HG02610 (cell line): ENCODE data around the gene SOX6.
"Not testable (repeated sequence)": the region's sequence is repeated elsewhere in the genome, so short reads cannot be mapped to it uniquely, and the experiment has no call there.

Experiments
- ATAC-seq: cut with Tn5 transposase; IDR thresholded peaks from one replicate; pipeline ENCODE4 v1.9.1; 2021; ENCODE audit warnings: mild to moderate bottlenecking, moderate library complexity; ENCODE audit not compliant: unreplicated experiment

Gene SOX6

GRCh38 chr11:16058671-16059070 lies 297.7 kb downstream of the SOX6 start:
- no peak for ATAC-seq

DNA sequence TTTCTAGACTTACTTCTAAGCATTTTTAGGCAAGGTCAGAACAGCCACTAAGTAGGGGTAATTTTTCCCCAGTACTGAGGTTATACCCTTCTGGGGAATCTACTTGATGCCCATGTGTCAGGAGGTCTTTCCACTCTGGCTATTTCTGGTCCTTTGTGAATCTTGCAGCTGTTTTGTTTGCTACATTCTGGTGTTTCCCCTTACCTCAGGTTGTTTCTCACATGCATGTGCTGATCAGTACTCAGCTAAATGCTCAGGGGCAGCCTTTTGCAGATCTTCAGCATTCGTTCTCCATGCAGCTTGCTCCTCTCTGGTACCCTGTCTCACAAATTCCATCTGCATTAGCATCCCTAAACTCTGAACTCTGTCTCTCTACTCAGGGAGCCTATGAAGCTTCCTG lies 303.6 kb downstream of the SOX6 start:
- no peak for ATAC-seq

DNA sequence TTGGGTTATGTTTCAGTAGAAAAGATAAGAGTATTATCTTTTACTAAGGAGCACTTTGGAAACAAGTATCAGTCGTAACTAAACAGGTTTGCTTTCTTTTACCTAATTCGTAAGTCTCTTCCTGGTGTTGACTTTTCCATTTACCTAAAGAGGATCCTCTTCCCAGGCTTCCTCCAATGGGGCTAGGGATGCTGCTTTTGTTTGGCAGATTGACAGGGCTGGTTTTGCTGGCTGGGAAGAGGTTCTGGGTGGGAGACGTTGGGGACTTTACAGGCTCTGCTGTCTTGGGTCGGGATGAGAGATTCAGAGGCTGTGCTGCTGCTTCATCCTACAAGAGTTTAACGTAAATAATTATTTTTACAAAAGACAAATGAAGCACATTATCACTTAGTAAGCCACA lies 306.7 kb downstream of the SOX6 start:
- no peak for ATAC-seq

DNA sequence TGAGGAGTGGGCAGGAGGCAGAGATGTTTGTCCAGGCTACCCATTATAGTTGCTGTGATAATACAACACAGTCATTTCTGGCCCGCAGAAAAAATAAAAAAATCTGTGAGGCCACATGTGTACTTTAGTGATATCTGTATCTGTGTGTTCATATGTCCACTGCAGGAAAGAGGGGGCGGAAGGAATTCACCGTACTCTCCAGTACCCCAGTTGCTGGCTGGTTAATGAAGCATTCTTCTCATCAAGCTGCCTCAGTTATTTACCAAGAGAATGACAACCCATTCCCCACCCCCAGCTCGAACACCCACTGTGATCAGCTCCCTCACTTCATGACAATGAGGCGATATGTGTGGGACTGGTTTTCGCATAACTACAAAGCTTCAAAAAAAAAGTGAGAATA lies 309.3 kb downstream of the SOX6 start:
- ATAC-seq: no peak

DNA sequence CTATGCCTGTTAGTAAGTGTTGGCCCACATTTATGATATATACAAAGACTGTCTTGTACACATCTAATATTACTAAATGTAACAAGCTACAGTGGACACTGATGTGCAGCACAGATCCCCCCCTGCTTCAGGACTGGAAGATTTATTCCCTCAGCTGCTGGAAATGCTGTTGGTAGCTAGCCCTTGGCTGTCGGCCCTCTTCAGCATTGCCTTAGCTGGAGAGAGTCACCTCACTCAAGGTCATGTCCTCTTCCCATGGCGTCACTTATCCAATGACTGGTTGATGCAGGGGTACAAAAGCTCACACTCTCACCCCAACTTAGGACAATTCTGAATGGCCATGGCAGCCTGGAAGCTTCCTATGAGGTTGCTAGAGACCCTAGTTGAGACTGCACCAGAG lies 312.7 kb downstream of the SOX6 start:
- ATAC-seq: no peak

GRCh38 chr11:16041207-16041606 lies 315.1 kb downstream of the SOX6 start:
- ATAC-seq: no peak

GRCh38 chr11:16040151-16040550 lies 316.2 kb downstream of the SOX6 start:
- no peak for ATAC-seq

DNA sequence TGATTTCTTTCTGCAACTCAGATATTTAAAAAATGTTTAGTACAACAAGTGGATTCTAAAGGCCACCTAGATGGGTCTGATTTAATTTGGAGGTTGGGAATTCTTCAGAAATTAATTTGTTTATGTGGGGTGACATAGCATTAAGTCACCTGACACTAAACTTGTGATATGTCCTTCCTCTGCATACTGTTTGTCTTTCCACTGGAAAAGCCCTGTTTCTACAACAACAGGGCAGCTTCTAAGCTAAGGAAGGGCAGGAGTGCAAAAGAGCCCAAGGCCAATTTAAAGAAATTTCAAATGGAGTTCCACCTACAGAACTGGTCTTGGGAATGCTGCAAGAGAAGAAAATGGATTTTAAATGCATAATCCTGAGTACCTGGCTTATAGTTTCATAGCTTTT lies 319.2 kb downstream of the SOX6 start:
- ATAC-seq: no peak

DNA sequence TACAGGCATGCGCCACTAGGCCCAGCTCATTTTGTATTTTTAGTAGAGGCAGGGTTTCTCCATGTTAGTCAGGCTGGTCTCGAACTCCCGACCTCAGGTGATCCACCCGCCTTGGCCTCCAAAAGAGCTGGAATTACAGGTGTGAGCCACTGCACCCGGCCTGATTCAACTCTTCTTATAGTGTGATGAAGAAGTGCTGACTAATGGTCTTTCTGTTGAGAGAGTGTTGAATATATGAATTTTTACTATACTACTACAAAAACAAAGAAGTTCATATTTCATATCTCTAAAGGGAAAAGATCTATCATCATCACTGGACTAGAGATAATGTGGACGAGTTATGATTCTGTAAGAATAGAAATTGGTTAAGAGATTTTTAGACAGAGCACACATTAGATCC lies 320.1 kb downstream of the SOX6 start:
- ATAC-seq: no peak

DNA sequence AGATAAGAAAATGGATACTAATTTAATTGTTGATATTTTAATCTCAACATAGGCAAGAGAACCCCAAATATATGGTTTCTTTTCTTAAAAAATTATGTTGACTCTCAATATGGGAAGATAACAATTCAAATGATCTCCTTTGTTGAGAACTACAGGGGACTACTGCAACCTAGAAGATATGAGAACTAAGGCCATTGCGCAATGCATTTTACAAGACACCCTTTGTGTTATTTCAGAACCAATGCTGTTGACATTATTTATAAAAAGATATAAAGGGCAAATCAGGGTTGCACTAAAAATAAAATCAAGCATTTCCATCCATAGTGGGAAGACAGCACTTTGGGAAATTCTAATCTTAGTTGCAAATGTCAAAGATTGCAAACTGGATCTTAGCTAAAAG lies 322.3 kb downstream of the SOX6 start:
- no peak for ATAC-seq

DNA sequence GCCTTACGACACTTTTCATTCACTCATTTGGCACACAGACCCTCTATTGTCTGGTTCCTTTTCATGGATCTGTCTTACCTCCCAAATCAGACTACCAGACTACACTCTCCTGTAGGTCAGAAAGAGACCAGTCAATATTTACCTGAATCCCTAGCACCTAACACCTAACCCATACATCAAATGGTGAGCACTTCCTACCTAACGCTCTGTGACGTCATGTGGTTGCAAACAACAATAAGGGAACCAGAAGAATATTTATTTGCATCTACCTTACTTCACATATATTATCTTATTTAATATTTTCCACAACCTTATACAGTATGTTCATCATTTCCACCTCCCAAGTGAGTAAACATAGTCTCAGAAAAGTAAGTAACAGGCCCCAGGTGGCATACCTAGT lies 323.4 kb downstream of the SOX6 start:
- no peak for ATAC-seq

- ATAC-seq: no peak
Observed at GRCh38 chr11:16031210-16031609, 325.1 kb downstream of the SOX6 start.

- ATAC-seq: no peak
Observed at GRCh38 chr11:16030664-16031063, 325.7 kb downstream of the SOX6 start.

DNA sequence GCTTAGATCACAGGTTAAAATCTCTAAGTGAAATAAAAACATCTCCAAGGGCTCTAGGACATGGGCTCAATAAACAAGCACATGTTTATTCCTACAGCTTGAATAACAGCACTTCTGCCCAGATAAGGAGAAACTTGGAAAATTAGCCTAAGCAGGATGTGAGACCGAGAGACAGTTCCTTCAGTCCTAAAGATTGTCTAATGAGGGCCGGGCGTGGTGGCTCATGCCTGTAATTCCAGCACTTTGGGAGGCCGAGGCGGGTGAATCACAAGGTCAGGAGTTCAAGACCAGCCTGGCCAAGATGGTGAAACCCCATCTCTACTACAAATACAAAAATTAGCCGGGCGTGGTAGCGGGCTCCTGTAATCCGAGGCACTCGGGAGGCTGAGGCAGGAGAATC lies 327.2 kb downstream of the SOX6 start:
- not testable (repeated sequence) for ATAC-seq

DNA sequence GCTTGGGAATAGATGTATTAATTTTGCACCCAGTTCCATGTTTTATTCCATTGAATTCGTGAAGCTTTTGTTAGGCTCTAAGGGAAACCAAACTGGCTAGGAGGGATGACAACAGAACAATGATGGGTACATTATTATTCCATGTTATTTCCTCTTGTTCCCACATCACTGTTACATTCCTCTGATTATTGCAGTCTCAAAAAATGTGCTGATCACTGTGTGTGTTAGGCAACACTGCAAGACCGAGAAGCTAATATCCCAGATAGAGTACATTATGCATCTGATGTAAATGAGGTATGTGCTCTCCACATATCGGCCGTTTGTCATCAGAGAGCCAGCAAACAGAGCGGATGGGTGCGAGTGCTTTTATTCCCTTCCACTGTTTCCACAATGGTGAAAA lies 327.9 kb downstream of the SOX6 start:
- no peak for ATAC-seq

DNA sequence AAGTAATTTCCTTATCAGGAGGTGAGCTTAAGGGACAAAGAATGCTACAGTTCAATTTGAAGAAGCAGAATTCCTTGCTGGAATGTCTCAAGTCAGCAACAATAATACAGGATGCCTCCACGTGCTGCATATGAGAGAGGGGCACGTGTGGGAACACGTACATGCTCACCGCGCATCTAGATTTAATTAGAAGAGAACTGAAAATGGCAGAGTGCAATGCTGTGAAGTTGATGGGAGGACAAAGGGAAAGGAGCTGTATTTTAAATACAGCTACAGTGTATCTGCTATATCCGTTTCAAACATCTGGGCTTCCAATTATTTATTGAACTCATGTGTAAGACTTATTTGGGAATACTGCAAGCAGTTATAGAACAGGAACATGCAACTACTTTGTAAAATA lies 328.7 kb downstream of the SOX6 start:
- ATAC-seq: no peak

- no peak for ATAC-seq
Observed at GRCh38 chr11:16026849-16027248, 329.5 kb downstream of the SOX6 start.

DNA sequence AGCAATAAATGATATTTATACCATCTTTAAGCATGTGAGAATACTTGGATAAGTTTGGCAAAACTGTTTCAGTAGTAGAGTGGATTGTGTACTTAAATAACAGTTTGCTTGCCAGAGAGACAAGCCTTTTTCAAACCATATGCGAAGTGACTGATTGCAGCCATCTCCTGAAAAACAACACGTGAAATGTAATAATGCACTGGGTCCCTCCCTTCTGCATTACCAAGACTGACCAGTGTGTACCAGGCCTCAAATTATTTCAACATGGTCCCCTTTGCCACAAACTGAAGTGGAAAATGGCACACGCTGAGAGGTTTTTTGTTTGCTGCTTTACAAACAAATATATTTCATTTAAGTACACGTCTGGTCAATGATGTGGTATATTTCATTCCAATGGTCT lies 337.4 kb downstream of the SOX6 start:
- no peak for ATAC-seq

- ATAC-seq: no peak
Observed at GRCh38 chr11:16016468-16016829, 339.9 kb downstream of the SOX6 start.

DNA sequence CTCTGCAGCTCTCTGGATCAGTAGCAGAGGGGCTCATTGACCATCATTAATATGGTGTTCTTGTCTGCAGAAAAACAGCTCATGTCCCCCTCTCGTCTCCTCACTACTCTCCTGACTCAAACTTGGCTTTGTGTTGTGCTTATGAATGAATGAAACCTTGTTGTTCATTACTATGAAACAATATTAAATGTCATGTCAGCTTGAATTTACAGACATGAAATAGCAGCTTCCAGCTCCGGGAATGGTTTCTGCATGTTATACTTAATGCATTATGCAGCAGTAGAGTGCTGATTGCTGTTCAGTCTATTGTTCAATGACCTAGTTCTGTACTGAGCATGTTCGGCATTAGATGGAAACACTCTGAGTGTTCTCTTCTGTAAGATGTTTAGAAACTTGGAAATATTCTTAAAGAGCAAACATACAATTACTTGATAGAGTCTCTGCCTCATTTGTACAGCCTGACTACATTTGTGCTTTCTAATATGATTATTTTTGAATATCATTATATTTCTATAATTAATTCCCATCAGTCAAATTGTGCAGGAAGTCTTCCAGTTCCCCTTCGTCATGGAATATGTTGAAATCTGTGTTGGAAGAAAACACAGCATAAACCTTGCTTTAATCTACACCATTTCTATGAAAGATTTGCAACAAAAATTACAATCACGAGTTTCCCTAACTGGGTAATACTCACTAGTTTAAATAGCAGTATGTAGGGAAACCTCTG lies 340.4 kb downstream of the SOX6 start:
- ATAC-seq: no peak

- ATAC-seq: no peak
Observed at GRCh38 chr11:16013649-16014275, 342.6 kb downstream of the SOX6 start.

DNA sequence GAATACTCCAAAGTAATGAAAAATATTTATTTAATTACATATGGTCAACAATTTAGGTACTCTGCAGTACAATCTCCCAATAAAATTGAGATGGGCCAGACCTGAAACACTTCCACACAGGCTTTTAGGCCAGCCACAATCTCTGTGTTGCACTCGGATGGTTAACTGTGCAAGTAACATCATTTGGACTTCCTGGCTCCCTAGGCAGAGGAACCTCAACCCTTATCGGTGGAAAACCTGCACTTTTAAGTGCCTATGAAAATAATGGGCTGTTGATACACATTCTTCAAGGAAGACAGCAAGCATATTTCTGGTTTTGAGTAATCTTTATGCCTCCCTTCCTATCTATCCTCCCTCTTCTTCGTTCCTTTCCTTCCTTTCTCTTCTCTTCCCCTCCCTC lies 343.1 kb downstream of the SOX6 start:
- no peak for ATAC-seq
